NB4 (cell line): ENCODE results near the gene MCAM.

Source experiments
- MYC ChIP-seq: IDR thresholded peaks from 2 replicates; pipeline ENCODE4 v1.6.1; 2011; ENCODE audit warnings: low read depth, low read length
- POLR2A ChIP-seq: IDR thresholded peaks from 2 replicates; pipeline ENCODE4 v1.6.1; 2011; ENCODE audit warnings: mild to moderate bottlenecking; ENCODE audit not compliant: insufficient read length; ENCODE audit errors: extremely low read depth
- TF ChIP-seq, protein P1 (sequence below): IDR thresholded peaks from one replicate; pipeline ENCODE4 v1.5.1; 2012; ENCODE audit warnings: low read depth, low read length

DNA sequence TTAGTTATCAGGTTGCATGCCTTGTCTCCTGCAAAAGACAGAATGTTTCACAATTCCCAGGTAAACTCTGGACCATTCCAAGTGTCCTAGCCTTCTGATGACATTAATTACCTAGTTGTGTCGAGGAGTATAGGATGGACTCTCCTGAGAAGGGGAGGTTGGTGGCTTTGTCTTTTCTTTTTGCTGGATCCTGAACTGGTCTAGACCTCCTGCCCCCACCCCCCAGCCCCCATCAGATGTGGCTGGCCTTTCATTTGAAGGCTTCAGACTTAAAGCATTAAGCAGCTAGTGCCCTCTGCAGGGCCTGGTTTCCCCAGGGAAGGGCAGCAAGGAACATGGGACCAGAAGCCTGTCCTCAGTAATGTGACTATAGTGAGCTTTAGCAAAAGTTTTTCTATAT, 9.7 kb downstream of the MCAM start:
- TF ChIP-seq, protein P1, sequence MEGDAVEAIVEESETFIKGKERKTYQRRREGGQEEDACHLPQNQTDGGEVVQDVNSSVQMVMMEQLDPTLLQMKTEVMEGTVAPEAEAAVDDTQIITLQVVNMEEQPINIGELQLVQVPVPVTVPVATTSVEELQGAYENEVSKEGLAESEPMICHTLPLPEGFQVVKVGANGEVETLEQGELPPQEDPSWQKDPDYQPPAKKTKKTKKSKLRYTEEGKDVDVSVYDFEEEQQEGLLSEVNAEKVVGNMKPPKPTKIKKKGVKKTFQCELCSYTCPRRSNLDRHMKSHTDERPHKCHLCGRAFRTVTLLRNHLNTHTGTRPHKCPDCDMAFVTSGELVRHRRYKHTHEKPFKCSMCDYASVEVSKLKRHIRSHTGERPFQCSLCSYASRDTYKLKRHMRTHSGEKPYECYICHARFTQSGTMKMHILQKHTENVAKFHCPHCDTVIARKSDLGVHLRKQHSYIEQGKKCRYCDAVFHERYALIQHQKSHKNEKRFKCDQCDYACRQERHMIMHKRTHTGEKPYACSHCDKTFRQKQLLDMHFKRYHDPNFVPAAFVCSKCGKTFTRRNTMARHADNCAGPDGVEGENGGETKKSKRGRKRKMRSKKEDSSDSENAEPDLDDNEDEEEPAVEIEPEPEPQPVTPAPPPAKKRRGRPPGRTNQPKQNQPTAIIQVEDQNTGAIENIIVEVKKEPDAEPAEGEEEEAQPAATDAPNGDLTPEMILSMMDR = no peak
- TF ChIP-seq POLR2A (no peak), MYC (no peak)
